C4-2B (cell line): ENCODE data around the gene WDR90.

Source experiments
- H3K27ac ChIP-seq: fragments of 450-650 bp; 2 replicates; pipeline ENCODE4 v1.5.1; 2017
- CTCF ChIP-seq: fragments of 450-650 bp; conservative IDR thresholded peaks from 2 replicates; pipeline ENCODE4 v1.5.1; 2017; ENCODE audit warnings: mild to moderate bottlenecking
- ZFX ChIP-seq: fragments of 450-650 bp; IDR thresholded peaks from 2 replicates; pipeline ENCODE4 v1.6.1; 2017

Gene WDR90

GRCh38 chr16:648781-649589 is at the start of gene WDR90:
TSS of gene WDR90 (plus strand) at chr16:649365. CDS start at chr16:649417, 52 bp downstream.
- peak within 1 kb of the TSS; percentile 99 for H3K27ac ChIP-seq

GRCh38 chr16:600781-601180 is 48.4 kb upstream of the WDR90 start:
- TF ChIP-seq ZFX (no peak), CTCF (no peak; the same call in 1 of the 2 replicates)
- no peak overlapping the region for H3K27ac ChIP-seq

More at GRCh38 chr16:648781-649589, at the start of gene WDR90:
- no peak for TF ChIP-seq CTCF
- peak; percentile 95 for TF ChIP-seq ZFX

- TF ChIP-seq CTCF (no peak), ZFX (no peak)
- H3K27ac ChIP-seq = no peak overlapping the region
These were observed 45.2 kb upstream of the WDR90 start for GRCh38 chr16:603933-604332.

GRCh38 chr16:606656-607307 is 42.4 kb upstream of the WDR90 start:
- H3K27ac ChIP-seq = no peak overlapping the region
- TF ChIP-seq CTCF (no peak), ZFX (no peak)

- TF ChIP-seq ZFX (no peak), CTCF (no peak)
These were observed 41.1 kb upstream of the WDR90 start for GRCh38 chr16:608019-608418.

GRCh38 chr16:609316-609715 is 39.8 kb upstream of the WDR90 start:
- no peak for TF ChIP-seq ZFX
- no peak overlapping the region for H3K27ac ChIP-seq

More at GRCh38 chr16:608019-608418, 41.1 kb upstream of the WDR90 start:
- no peak overlapping the region for H3K27ac ChIP-seq

- no peak overlapping the region for H3K27ac ChIP-seq
- no peak for TF ChIP-seq CTCF
- no peak for TF ChIP-seq ZFX
These were observed 39.2 kb upstream of the WDR90 start for GRCh38 chr16:609984-610383.
